Measurements from ENCODE around the gene DOK5.

GRCh38 chr20:54646156-54646517, 170.7 kb downstream of the DOK5 start:
- TF ChIP-seq CTCF (IDR thresholded peaks at IDR 0.05; ENCODE audit: low read depth, low read length, poor library complexity, severe bottlenecking) (no peak), EZH2phosphoT487 (IDR thresholded peaks at IDR 0.05; ENCODE audit: borderline replicate concordance, low read length) (no peak)

Measured in DOHH2 (cell line).